Nephron progenitor cell (in vitro differentiated cells): Measurements from ENCODE around the gene CYB5RL.

Source experiments
- DNase-seq: peaks from one replicate; pipeline ENCODE4 v3.0.0; 2021
- H3K27ac Mint-ChIP-seq: 2 replicates; pipeline ENCODE4 v1.8.0; 2021; ENCODE audit warnings: mild to moderate bottlenecking, moderate library complexity, mixed read lengths
- H3K27me3 Mint-ChIP-seq: 2 replicates; pipeline ENCODE4 v1.8.0; 2021; ENCODE audit warnings: mild to moderate bottlenecking, low read depth, mixed read lengths; ENCODE audit not compliant: poor library complexity
- H3K36me3 Mint-ChIP-seq: 2 replicates; pipeline ENCODE4 v1.8.0; 2021; ENCODE audit warnings: low read depth, mixed read lengths
- H3K4me1 Mint-ChIP-seq: 2 replicates; pipeline ENCODE4 v1.8.0; 2021; ENCODE audit warnings: mixed read lengths
- H3K4me3 Mint-ChIP-seq: 2 replicates; pipeline ENCODE4 v1.8.0; 2021; ENCODE audit warnings: mild to moderate bottlenecking, moderate library complexity, mixed read lengths
- H3K9me3 Mint-ChIP-seq: 2 replicates; pipeline ENCODE4 v1.8.0; 2021; ENCODE audit warnings: mild to moderate bottlenecking, moderate library complexity, mixed read lengths
- TF ChIP-seq, protein P1 (sequence below): fragments of 200-600 bp; sonication (generic); IDR thresholded peaks from 2 replicates; pipeline ENCODE4 v1.5.0; 2021; ENCODE audit warnings: antibody characterized with exemption

CYB5RL gene

GRCh38 chr1:54244655-54245054 is 44.8 kb upstream of the CYB5RL start:
- TF ChIP-seq, protein P1, sequence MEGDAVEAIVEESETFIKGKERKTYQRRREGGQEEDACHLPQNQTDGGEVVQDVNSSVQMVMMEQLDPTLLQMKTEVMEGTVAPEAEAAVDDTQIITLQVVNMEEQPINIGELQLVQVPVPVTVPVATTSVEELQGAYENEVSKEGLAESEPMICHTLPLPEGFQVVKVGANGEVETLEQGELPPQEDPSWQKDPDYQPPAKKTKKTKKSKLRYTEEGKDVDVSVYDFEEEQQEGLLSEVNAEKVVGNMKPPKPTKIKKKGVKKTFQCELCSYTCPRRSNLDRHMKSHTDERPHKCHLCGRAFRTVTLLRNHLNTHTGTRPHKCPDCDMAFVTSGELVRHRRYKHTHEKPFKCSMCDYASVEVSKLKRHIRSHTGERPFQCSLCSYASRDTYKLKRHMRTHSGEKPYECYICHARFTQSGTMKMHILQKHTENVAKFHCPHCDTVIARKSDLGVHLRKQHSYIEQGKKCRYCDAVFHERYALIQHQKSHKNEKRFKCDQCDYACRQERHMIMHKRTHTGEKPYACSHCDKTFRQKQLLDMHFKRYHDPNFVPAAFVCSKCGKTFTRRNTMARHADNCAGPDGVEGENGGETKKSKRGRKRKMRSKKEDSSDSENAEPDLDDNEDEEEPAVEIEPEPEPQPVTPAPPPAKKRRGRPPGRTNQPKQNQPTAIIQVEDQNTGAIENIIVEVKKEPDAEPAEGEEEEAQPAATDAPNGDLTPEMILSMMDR, result no peak
- Mint-ChIP-seq H3K27ac (no peak overlapping the region), H3K4me3 (no peak overlapping the region), H3K27me3 (peaks cover 3% of the 10 kb centered on the region), H3K4me1 (peaks cover 18% of the 10 kb centered on the region), H3K36me3 (peaks cover 45% of the 10 kb centered on the region), H3K9me3 (no peaks in the 10 kb centered on the region)
- DNase-seq, result no peak

GRCh38 chr1:54243022-54243421 is 43.2 kb upstream of the CYB5RL start:
- no peak overlapping the region for H3K4me3 Mint-ChIP-seq
- H3K9me3 Mint-ChIP-seq, result no peaks in the 10 kb centered on the region
- peaks cover 3% of the 10 kb centered on the region for H3K27me3 Mint-ChIP-seq
- DNase-seq, result no peak
- TF ChIP-seq, protein P1, result no peak
- H3K36me3 Mint-ChIP-seq, result peaks cover 52% of the 10 kb centered on the region
- H3K4me1 Mint-ChIP-seq, result peaks cover 18% of the 10 kb centered on the region
- peak overlapping the region; percentile 62 for H3K27ac Mint-ChIP-seq

GRCh38 chr1:54241364-54241763 is 41.5 kb upstream of the CYB5RL start:
- Mint-ChIP-seq H3K36me3 (peaks cover 67% of the 10 kb centered on the region), H3K4me1 (peaks cover 25% of the 10 kb centered on the region), H3K27me3 (peaks cover 3% of the 10 kb centered on the region), H3K4me3 (no peak overlapping the region), H3K9me3 (peaks cover 3% of the 10 kb centered on the region), H3K27ac (peak overlapping the region; percentile 39)
- TF ChIP-seq, protein P1, result no peak
- DNase-seq, result no peak

GRCh38 chr1:54240741-54241335 is 41.0 kb upstream of the CYB5RL start:
- TF ChIP-seq, protein P1, result no peak
- Mint-ChIP-seq H3K27me3 (peaks cover 3% of the 10 kb centered on the region), H3K4me1 (peaks cover 26% of the 10 kb centered on the region), H3K4me3 (no peak overlapping the region), H3K9me3 (peaks cover 4% of the 10 kb centered on the region), H3K27ac (peak overlapping the region; percentile 39), H3K36me3 (peaks cover 72% of the 10 kb centered on the region)
- DNase-seq, result no peak

GRCh38 chr1:54239631-54240031 is 39.8 kb upstream of the CYB5RL start:
- Mint-ChIP-seq H3K4me1 (peaks cover 20% of the 10 kb centered on the region), H3K36me3 (peaks cover 77% of the 10 kb centered on the region), H3K27ac (no peak overlapping the region), H3K4me3 (no peak overlapping the region), H3K9me3 (peaks cover 9% of the 10 kb centered on the region), H3K27me3 (peaks cover 1% of the 10 kb centered on the region)
- DNase-seq, result no peak
- TF ChIP-seq, protein P1, result no peak

DNA sequence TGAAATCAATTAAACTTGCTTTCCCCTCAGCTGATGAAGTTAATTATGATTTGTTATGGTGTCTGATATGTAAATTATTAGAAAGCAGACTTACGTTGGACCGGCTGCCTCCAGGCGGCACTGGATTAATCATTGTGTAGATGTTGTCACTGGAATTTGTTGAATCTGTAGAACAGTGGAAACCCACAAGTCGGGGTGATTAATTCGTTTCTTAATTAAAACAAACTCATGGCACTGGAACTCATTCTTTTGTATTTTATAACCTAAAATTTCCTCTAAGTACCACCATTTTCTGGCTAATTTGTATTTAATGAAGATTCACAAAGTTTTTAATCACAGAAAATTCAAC is 39.2 kb upstream of the CYB5RL start:
- Mint-ChIP-seq H3K4me3 (no peak overlapping the region), H3K36me3 (peaks cover 79% of the 10 kb centered on the region)
- TF ChIP-seq, protein P1, result no peak

More for the DNA sequence above, 39.2 kb upstream of the CYB5RL start:
- DNase-seq, result no peak
- Mint-ChIP-seq H3K27ac (no peak overlapping the region), H3K4me1 (peaks cover 17% of the 10 kb centered on the region), H3K9me3 (peaks cover 13% of the 10 kb centered on the region), H3K27me3 (no peaks in the 10 kb centered on the region)
